Measurements from ENCODE around the gene UGT1A4. TPM values are rescaled to one million over a fixed set of nuclear protein-coding genes. Genes with fewer than 3 reads are reported as not detected.

Gene UGT1A4
- total RNA-seq, 1 experiment from 2014 or later: not detected

DNA sequence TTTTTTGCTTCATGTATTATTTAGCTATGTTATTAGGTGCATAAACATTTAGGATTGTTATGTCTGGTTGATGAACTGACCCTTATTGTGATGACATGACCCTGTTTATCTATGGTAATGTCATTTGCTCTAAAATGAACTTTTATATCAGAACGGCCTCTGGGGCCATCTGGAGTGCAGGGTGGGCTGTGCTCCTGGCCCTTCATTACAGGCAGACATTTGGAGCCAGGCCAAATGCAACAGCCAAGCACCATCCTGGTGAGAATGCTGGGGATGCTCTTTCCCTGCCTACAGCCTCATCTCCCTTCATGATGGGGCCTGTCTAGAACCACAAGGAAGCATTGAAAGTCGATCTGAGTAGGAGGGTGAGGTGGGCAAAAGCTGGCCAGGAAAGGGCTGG, 97.8 kb downstream of the UGT1A4 start:
- Histone ChIP-seq H3K9me3 (ENCODE audit: control insufficient read depth, low read depth, low read length) (no peaks in the 10 kb centered on the region), H2BK12ac (ENCODE audit: insufficient read length, low read depth, low read length) (no peak overlapping the region), H2BK5ac (ENCODE audit: insufficient read length, low read length) (no peak overlapping the region), H3K4ac (ENCODE audit: low read depth, low read length) (no peak overlapping the region), H4K5ac (ENCODE audit: insufficient read length, low read depth, low read length) (no peak overlapping the region), H3K14ac (ENCODE audit: insufficient read depth, low read length) (no peak overlapping the region), H2BK120ac (ENCODE audit: low read depth, low read length, poor library complexity, severe bottlenecking) (no peak overlapping the region), H3K4me1 (ENCODE audit: insufficient read depth, low read length) (no peaks in the 10 kb centered on the region), H4K91ac (ENCODE audit: insufficient read length, low read depth, low read length) (no peak overlapping the region), H3K9ac (ENCODE audit: extremely low read depth, insufficient read length, low read length) (no peak overlapping the region), H3T11ph (ENCODE audit: low read length) (no peak overlapping the region), H2AK5ac (ENCODE audit: insufficient read length, low read length) (no peak overlapping the region), H2AFZ (ENCODE audit: low read length) (no peak overlapping the region), H2BK15ac (ENCODE audit: low read depth, low read length) (no peak overlapping the region), H2BK20ac (ENCODE audit: low read depth, low read length, poor library complexity, severe bottlenecking) (no peak overlapping the region), H3K23me2 (ENCODE audit: insufficient read length, low read depth, low read length, poor library complexity, severe bottlenecking) (no peaks in the 10 kb centered on the region), H3K27ac (ENCODE audit: insufficient read length, low read depth, low read length) (no peak overlapping the region), H3K56ac (ENCODE audit: insufficient read length, low read depth, low read length) (no peak overlapping the region), H3K27me3 (ENCODE audit: insufficient read depth, low read length) (no peaks in the 10 kb centered on the region), H3K18ac (ENCODE audit: insufficient read length, low read depth, low read length) (no peak overlapping the region), H4K20me1 (ENCODE audit: control insufficient read depth, insufficient read depth, insufficient read length) (no peaks in the 10 kb centered on the region), H3K23ac (ENCODE audit: insufficient read length, low read depth, low read length) (no peak overlapping the region), H3K79me1 (ENCODE audit: insufficient read depth, low read depth, low read length, poor library complexity, severe bottlenecking) (no peaks in the 10 kb centered on the region), H3K4me2 (ENCODE audit: insufficient read depth, insufficient read length, low read length) (no peak overlapping the region), H3K79me2 (ENCODE audit: insufficient read depth, low read length) (no peaks in the 10 kb centered on the region), H4K8ac (replicated peaks; ENCODE audit: insufficient read length, low read depth, low read length) (no peak overlapping the region)
- no peak for TF ChIP-seq CTCF (conservative IDR thresholded peaks at IDR 0.05)
- WGBS (ENCODE audit: extremely low coverage, insufficient read length, low lambda C conversion rate): no CpG with 5 or more reads among the region's 2 CpGs
- peaks cover 7% of the 10 kb centered on the region for H3K27me3 Mint-ChIP-seq (ENCODE audit: low read depth)
- no peak overlapping the region for H3K4me3 Mint-ChIP-seq
- DNase-seq: no peak
- H3K9me3 Mint-ChIP-seq: no peaks in the 10 kb centered on the region; a peak in 1 of 5 replicates
- H3K36me3 Mint-ChIP-seq (ENCODE audit: insufficient read depth in 1 of 3, low read depth in 3 of 3): no peaks in the 10 kb centered on the region
- H3K4me1 Mint-ChIP-seq: no peaks in the 10 kb centered on the region
- H3K27ac Mint-ChIP-seq: no peak overlapping the region
